Measurements from ENCODE around the gene FAM3C. TPM values are rescaled to one million over a fixed set of nuclear protein-coding genes. Genes with fewer than 3 reads are reported as not detected.

FAM3C gene
- total and polyA plus RNA-seq, 2 experiments from 2014 or later: 33.9 to 60.3 TPM

DNA sequence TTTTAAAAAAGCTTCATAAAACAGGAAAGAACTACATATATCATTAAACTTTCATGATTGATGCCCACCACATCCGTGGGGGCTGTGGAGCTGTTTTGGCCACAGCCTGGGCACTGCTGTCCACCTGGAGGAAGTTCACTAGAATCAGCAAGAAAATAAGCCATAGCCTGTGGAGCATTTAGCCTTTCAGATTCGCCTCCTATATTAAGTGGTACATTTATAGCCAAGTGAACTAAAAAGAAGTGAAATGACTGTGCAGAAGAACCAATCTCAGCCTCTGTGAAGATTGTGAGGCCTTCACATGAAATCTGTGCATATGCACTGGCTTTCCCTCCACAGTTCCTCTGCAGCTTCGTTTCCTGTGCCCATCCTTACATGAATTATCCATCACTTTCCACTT lies 43.8 kb downstream of the FAM3C start:
- Histone ChIP-seq H3K4me1 (ENCODE audit: insufficient read depth) (no peaks in the 10 kb centered on the region), H3K27ac (ENCODE audit: low read depth) (no peak overlapping the region), H3K9me2 (ENCODE audit: insufficient read depth) (no peaks in the 10 kb centered on the region), H2AFZ (no peak overlapping the region), H3F3A (replicated peaks; ENCODE audit: low read depth) (no peaks in the 10 kb centered on the region), H3K79me2 (replicated peaks; ENCODE audit: insufficient read depth) (no peaks in the 10 kb centered on the region), H3K27me3 (ENCODE audit: insufficient read depth) (no peaks in the 10 kb centered on the region), H3K4me2 (no peak overlapping the region), H3K4me3 (no peak overlapping the region), H4K20me1 (replicated peaks; ENCODE audit: insufficient read depth) (no peaks in the 10 kb centered on the region), H3K36me3 (ENCODE audit: insufficient read depth) (peaks cover 3% of the 10 kb centered on the region; the same call in 1 of the 2 replicates)
- Mint-ChIP-seq H3K4me1 (peaks cover 5% of the 10 kb centered on the region), H3K27me3 (ENCODE audit: insufficient read depth, low read depth, poor library complexity) (no peaks in the 10 kb centered on the region), H3K27ac (no peak overlapping the region), H3K9me3 (no peaks in the 10 kb centered on the region), H3K4me3 (no peak overlapping the region), H3K36me3 (ENCODE audit: low read depth) (peaks cover 17% of the 10 kb centered on the region; the same call in 2 of the 3 replicates)
- TF ChIP-seq JUNB (IDR thresholded peaks at IDR 0.05; ENCODE audit: unreplicated experiment) (no peak), POLR2AphosphoS5 (IDR thresholded peaks at IDR 0.05; ENCODE audit: low read depth) (no peak), CREB1 (CRISPR knock-in tag; IDR thresholded peaks at IDR 0.05; ENCODE audit: low read depth) (no peak), ETS1 (IDR thresholded peaks at IDR 0.05) (no peak), ZNF462 (CRISPR knock-in tag; IDR thresholded peaks at IDR 0.05) (no peak), CTCF (conservative IDR thresholded peaks at IDR 0.05; ENCODE audit: low read depth in 2 of 2) (no peak), STAT1 (IDR thresholded peaks at IDR 0.05; ENCODE audit: unreplicated experiment) (no peak), NANOG (IDR thresholded peaks at IDR 0.05; ENCODE audit: borderline replicate concordance) (no peak), ZNF114 (CRISPR knock-in tag; IDR thresholded peaks at IDR 0.05) (no peak), EZH2phosphoT487 (IDR thresholded peaks at IDR 0.05; ENCODE audit: unreplicated experiment) (no peak), EZH2 (IDR thresholded peaks at IDR 0.05; ENCODE audit: low read depth, unreplicated experiment) (no peak), ZNF331 (CRISPR knock-in tag; IDR thresholded peaks at IDR 0.05; ENCODE audit: low read depth) (no peak)
- TF ChIP-seq, protein P1, sequence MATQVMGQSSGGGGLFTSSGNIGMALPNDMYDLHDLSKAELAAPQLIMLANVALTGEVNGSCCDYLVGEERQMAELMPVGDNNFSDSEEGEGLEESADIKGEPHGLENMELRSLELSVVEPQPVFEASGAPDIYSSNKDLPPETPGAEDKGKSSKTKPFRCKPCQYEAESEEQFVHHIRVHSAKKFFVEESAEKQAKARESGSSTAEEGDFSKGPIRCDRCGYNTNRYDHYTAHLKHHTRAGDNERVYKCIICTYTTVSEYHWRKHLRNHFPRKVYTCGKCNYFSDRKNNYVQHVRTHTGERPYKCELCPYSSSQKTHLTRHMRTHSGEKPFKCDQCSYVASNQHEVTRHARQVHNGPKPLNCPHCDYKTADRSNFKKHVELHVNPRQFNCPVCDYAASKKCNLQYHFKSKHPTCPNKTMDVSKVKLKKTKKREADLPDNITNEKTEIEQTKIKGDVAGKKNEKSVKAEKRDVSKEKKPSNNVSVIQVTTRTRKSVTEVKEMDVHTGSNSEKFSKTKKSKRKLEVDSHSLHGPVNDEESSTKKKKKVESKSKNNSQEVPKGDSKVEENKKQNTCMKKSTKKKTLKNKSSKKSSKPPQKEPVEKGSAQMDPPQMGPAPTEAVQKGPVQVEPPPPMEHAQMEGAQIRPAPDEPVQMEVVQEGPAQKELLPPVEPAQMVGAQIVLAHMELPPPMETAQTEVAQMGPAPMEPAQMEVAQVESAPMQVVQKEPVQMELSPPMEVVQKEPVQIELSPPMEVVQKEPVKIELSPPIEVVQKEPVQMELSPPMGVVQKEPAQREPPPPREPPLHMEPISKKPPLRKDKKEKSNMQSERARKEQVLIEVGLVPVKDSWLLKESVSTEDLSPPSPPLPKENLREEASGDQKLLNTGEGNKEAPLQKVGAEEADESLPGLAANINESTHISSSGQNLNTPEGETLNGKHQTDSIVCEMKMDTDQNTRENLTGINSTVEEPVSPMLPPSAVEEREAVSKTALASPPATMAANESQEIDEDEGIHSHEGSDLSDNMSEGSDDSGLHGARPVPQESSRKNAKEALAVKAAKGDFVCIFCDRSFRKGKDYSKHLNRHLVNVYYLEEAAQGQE (IDR thresholded peaks at IDR 0.05; ENCODE audit: unreplicated experiment): no peak
- no peak for ATAC-seq
- DNase-seq (ENCODE audit: low spot score): no peak

All from GM23338 (cell line).